Epithelial cell of proximal tubule (primary cell): ENCODE measurements around the gene SHC1. TPM values are rescaled to one million over a fixed set of nuclear protein-coding genes. Genes with fewer than 3 reads are reported as not detected.

Source experiments
- DNase-seq: peaks from one replicate; pipeline ENCODE4 v3.0.0-alpha.2; 2011; ENCODE audit warnings: low read depth
- H3K4me3 ChIP-seq: 2 replicates; pipeline ENCODE4 v1.5.1; 2011; ENCODE audit warnings: low read depth, mild to moderate bottlenecking, low read length
- total RNA-seq: library from RNA; depleted of rRNA; stranded (reverse); fragments of >200 nt; gene quantifications from 2 replicates; pipeline ENCODE4 v1.2.3, GENCODE V29; 2015
- TF ChIP-seq, protein P1 (sequence below): conservative IDR thresholded peaks from 2 replicates; pipeline ENCODE4 v1.5.1; 2012; ENCODE audit warnings: low read depth, mild to moderate bottlenecking, low read length

SHC1 gene
- 131 and 155 TPM in 2 replicates for total RNA-seq

GRCh38 chr1:154970631-154971340 lies at the start of gene SHC1:
TSS of gene SHC1 (minus strand) at chr1:154970747. CDS start at chr1:154970526, 221 bp downstream.
- TF ChIP-seq, protein P1, sequence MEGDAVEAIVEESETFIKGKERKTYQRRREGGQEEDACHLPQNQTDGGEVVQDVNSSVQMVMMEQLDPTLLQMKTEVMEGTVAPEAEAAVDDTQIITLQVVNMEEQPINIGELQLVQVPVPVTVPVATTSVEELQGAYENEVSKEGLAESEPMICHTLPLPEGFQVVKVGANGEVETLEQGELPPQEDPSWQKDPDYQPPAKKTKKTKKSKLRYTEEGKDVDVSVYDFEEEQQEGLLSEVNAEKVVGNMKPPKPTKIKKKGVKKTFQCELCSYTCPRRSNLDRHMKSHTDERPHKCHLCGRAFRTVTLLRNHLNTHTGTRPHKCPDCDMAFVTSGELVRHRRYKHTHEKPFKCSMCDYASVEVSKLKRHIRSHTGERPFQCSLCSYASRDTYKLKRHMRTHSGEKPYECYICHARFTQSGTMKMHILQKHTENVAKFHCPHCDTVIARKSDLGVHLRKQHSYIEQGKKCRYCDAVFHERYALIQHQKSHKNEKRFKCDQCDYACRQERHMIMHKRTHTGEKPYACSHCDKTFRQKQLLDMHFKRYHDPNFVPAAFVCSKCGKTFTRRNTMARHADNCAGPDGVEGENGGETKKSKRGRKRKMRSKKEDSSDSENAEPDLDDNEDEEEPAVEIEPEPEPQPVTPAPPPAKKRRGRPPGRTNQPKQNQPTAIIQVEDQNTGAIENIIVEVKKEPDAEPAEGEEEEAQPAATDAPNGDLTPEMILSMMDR = no peak
- DNase-seq = no peak
- peak within 1 kb of the TSS; percentile 54 for H3K4me3 ChIP-seq

DNA sequence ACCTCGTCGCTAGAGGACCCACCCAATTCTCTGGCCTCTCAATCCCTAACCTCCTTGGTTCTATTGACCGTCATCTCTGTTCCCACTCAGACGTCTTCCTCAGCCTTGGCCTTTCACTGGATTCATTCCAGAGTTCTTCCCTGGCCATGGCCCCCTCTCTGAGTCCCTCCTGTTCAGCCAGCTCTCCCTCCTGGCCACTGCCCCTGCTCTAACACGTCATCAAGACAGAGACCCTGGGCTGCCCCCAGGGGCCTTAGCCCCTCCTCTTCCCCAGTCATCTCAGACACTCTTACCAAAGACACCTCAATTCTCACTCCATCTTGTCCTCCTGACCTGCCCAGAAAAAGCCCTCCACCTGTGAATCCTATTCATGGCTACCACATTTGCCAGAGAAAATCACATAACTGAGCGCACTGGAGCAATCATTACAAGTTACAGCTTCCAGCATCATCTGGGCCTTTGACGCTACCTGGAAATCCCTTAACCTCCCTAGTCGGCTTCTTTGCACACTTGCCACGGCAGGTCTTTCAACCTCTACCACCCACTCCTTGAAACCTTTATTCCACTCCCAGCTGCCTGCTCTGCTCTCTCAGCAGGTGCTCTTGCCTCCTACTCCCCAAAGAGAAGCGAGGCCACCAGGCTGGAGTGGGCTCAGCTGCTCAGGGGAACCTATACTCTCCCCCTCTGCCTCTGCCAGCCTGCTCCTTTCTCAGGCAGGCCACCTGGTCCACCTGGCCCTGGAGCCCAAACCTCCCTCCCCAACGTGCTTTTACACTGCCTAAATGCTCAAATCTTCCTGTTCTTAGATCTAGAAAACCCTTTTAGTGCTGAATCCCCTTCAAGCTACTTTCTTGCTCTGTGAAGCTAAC lies 49.1 kb upstream of the SHC1 start:
- TF ChIP-seq, protein P1 = no peak
- H3K4me3 ChIP-seq = no peak overlapping the region
- no peak for DNase-seq

DNA sequence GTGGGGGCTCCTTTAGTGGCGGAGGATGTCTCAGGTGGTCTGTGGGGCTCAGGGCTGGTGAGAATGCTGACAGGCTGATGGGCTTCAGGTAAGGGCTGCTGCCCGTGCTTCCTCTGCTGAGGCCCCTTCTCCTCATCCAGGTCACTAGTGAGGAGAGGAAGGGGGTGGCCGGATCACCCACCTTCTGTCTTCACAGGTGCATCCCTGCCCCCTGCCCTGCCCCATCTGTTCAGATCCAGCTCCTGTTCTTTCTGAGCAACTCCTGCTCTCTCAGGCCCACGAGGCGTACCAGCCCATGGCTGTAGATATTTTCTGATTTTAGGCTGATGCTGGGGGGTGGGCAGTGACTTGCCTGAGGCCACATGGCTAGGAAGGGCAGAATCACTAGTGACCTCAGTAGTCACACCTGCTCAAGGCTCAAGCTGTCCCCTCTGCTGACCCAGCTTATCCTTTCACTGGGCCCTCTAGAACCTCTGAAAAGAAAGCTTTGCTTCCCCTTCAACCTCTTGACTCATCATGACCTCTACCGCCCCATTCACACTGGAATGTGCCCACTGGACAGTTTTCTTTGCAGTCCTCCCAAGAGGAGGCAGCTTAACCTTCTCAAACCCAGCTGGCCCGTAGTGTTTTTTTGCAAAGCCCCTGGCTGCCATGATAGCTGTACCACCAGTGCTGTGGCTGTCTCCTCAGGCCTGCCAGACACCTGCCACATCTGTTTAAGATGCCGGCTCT lies 48.2 kb upstream of the SHC1 start:
- H3K4me3 ChIP-seq = no peak overlapping the region
- no peak for DNase-seq
- TF ChIP-seq, protein P1 = no peak

DNA sequence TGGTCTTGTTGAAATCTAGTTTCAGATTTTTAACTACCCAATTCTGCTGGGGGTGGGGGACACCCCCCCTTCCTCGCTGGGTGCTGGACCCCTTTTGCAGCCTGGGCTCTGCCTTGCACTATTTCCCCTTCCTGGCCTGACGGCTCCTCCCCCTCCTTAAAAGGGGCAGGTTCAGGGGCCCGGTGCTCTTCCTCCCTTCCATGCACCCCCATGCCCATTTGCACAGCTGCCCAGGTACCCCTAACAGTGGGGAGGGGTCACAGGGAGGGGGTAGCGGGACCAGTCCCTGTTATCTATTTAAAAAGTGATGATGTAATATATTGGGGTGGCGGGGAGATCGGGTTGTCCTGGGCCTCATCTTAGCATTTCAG lies 47.4 kb upstream of the SHC1 start:
- H3K4me3 ChIP-seq = peak overlapping the region; percentile 13
- TF ChIP-seq, protein P1 = no peak
- no peak for DNase-seq

- H3K4me3 ChIP-seq = peak overlapping the region; percentile 13
- TF ChIP-seq, protein P1 = peak; percentile 96
- no peak for DNase-seq
Measured at GRCh38 chr1:155017041-155017945, 46.7 kb upstream of the SHC1 start.

DNA sequence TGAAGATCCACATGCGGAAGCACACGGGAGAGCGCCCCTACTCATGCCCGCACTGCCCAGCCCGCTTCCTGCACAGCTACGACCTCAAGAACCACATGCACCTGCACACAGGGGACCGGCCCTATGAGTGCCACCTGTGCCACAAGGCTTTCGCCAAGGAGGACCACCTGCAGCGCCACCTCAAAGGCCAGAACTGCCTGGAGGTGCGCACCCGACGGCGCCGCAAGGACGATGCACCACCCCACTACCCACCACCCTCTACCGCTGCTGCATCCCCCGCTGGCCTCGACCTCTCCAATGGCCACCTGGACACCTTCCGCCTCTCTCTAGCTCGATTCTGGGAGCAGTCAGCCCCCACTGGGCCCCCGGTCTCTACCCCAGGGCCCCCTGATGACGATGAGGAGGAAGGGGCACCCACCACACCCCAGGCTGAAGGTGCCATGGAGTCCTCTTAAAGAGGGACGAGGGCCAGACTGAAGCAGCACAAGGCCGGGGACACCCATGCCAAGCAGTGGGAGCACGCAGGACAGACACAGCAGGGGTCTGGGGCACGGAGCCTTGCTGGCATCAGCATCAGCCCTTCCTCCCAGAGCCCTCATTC lies 45.8 kb upstream of the SHC1 start:
- DNase-seq = no peak
- no peak overlapping the region for H3K4me3 ChIP-seq
- TF ChIP-seq, protein P1 = no peak
